ENCODE results near the gene ZP2.

ZP2 gene

DNA sequence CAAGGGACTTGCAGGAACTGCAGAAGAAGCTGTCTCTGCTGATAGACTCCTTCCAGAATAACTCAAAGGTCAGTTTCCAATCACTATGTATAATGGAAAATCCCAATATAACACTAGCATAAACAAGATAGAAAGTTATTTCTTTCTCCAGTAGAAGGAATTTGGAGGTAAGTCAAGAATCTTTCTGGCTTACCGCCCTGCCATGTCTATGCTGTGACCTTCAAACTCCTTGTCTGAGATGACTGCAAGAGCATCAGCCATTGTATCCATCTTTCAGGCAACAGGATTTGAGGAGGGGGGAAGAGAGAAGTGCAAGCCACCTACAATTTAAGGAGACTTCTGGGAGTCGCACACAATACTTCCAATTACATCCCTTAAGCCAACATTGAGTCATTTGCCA is 50.2 kb downstream of the ZP2 start:
- Histone ChIP-seq H3K4me3 (ENCODE audit: low read length, poor library complexity, severe bottlenecking) (no peak overlapping the region), H3K4me1 (ENCODE audit: insufficient read depth, low read length, poor library complexity, severe bottlenecking) (peaks cover 14% of the 10 kb centered on the region), H3K36me3 (ENCODE audit: insufficient read depth, low read length) (no peaks in the 10 kb centered on the region), H3K9me3 (ENCODE audit: insufficient read depth, low read depth, low read length) (no peaks in the 10 kb centered on the region), H3K9ac (ENCODE audit: low read depth, low read length, poor library complexity, severe bottlenecking) (no peak overlapping the region), H2AFZ (ENCODE audit: low read length) (no peak overlapping the region), H3K27me3 (ENCODE audit: insufficient read depth, low read length, poor library complexity, severe bottlenecking) (no peaks in the 10 kb centered on the region), H3K9me2 (replicated peaks; ENCODE audit: low read depth, low read length) (no peaks in the 10 kb centered on the region), H3K4me2 (ENCODE audit: low read depth, low read length, poor library complexity, severe bottlenecking) (peak overlapping the region; percentile 11), H3F3A (ENCODE audit: low read depth) (no peaks in the 10 kb centered on the region), H4K20me1 (ENCODE audit: insufficient read depth, low read length, poor library complexity, severe bottlenecking) (no peaks in the 10 kb centered on the region), H3K79me2 (ENCODE audit: insufficient read depth, low read length) (no peaks in the 10 kb centered on the region)
- TF ChIP-seq, protein P1, sequence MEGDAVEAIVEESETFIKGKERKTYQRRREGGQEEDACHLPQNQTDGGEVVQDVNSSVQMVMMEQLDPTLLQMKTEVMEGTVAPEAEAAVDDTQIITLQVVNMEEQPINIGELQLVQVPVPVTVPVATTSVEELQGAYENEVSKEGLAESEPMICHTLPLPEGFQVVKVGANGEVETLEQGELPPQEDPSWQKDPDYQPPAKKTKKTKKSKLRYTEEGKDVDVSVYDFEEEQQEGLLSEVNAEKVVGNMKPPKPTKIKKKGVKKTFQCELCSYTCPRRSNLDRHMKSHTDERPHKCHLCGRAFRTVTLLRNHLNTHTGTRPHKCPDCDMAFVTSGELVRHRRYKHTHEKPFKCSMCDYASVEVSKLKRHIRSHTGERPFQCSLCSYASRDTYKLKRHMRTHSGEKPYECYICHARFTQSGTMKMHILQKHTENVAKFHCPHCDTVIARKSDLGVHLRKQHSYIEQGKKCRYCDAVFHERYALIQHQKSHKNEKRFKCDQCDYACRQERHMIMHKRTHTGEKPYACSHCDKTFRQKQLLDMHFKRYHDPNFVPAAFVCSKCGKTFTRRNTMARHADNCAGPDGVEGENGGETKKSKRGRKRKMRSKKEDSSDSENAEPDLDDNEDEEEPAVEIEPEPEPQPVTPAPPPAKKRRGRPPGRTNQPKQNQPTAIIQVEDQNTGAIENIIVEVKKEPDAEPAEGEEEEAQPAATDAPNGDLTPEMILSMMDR (conservative IDR thresholded peaks at IDR 0.05; ENCODE audit: low read length): no peak

DNA sequence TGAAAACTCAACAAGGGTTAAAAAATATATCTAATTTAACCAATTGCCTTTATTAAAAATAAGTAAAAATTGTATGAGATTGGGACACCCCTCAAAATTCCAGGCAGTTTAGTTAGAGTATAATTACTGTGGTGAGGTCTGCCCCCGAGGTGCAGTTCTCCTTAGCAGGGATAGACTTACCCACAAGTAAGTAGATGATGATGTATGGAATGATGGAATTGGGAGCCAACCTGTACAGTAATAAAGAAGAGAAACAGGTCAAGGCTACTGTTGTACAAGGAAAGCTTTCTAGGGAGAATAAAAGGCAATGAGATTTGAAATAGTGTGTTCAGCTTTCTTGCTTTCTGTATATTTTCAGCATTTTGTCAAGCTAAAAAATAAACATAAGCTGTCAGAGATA is 51.1 kb downstream of the ZP2 start:
- H4K20me1 ChIP-seq (ENCODE audit: insufficient read depth, low read length, poor library complexity, severe bottlenecking): no peaks in the 10 kb centered on the region

DNA sequence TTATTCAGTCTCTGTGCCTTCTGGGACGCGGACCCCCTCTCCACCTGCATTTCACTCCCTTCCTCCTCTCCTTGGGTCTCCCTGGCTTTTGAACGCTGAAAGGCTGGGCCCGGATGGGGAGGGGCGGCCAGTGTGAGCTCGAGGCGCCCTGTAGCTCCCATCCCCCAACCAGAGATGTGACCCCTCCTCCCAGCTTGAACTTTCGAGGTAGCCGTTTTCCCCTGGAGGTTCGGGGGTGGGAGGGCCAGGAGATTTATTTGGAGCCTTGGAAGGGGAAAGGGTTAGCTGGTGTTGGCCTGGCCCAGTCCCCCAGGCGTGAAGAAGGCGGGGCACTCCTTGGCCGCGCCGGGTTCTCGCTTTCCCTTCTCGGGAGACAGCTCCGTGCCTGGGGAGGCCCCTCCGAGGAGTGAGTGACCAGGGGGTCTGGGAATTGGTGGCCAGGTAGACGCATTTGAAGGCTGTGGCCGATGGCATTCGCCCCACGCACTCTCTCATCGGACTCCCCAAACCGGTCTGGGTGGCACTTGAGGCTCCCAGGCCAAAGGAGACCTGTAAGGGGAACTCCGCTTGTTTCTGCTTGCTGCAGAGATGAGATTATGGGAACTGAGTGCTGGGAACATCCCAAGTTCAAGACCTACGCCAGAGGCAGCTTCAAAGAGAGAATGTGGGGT is 52.0 kb downstream of the ZP2 start:
- Histone ChIP-seq H3K4me1 (ENCODE audit: insufficient read depth, low read length, poor library complexity, severe bottlenecking) (peaks cover 14% of the 10 kb centered on the region), H3K9me3 (ENCODE audit: insufficient read depth, low read depth, low read length) (no peaks in the 10 kb centered on the region), H3K9ac (ENCODE audit: low read depth, low read length, poor library complexity, severe bottlenecking) (peak overlapping the region; percentile 74), H2AFZ (ENCODE audit: low read length) (peak overlapping the region; percentile 97), H3K9me2 (replicated peaks; ENCODE audit: low read depth, low read length) (no peaks in the 10 kb centered on the region), H3K4me3 (ENCODE audit: low read length, poor library complexity, severe bottlenecking) (peak overlapping the region; percentile 85), H3K4me2 (ENCODE audit: low read depth, low read length, poor library complexity, severe bottlenecking) (peak overlapping the region; percentile 97), H4K20me1 (ENCODE audit: insufficient read depth, low read length, poor library complexity, severe bottlenecking) (no peaks in the 10 kb centered on the region), H3K27me3 (ENCODE audit: insufficient read depth, low read length, poor library complexity, severe bottlenecking) (no peaks in the 10 kb centered on the region), H3K79me2 (ENCODE audit: insufficient read depth, low read length) (no peaks in the 10 kb centered on the region), H3F3A (ENCODE audit: low read depth) (no peaks in the 10 kb centered on the region), H3K36me3 (ENCODE audit: insufficient read depth, low read length) (no peaks in the 10 kb centered on the region)
- TF ChIP-seq, protein P1 (conservative IDR thresholded peaks at IDR 0.05; ENCODE audit: low read length): no peak
- no peak for TF ChIP-seq EZH2phosphoT487 (IDR thresholded peaks at IDR 0.05; ENCODE audit: borderline replicate concordance)

More for the DNA sequence above, 51.1 kb downstream of the ZP2 start:
- Histone ChIP-seq H3K9me2 (replicated peaks; ENCODE audit: low read depth, low read length) (no peaks in the 10 kb centered on the region), H3K9ac (ENCODE audit: low read depth, low read length, poor library complexity, severe bottlenecking) (no peak overlapping the region), H3K79me2 (ENCODE audit: insufficient read depth, low read length) (no peaks in the 10 kb centered on the region), H3K4me3 (ENCODE audit: low read length, poor library complexity, severe bottlenecking) (no peak overlapping the region), H3K27me3 (ENCODE audit: insufficient read depth, low read length, poor library complexity, severe bottlenecking) (no peaks in the 10 kb centered on the region), H3K4me2 (ENCODE audit: low read depth, low read length, poor library complexity, severe bottlenecking) (no peak overlapping the region), H3K36me3 (ENCODE audit: insufficient read depth, low read length) (no peaks in the 10 kb centered on the region), H3K4me1 (ENCODE audit: insufficient read depth, low read length, poor library complexity, severe bottlenecking) (peaks cover 14% of the 10 kb centered on the region), H3K9me3 (ENCODE audit: insufficient read depth, low read depth, low read length) (no peaks in the 10 kb centered on the region), H3F3A (ENCODE audit: low read depth) (no peaks in the 10 kb centered on the region), H2AFZ (ENCODE audit: low read length) (no peak overlapping the region)
- TF ChIP-seq, protein P1 (conservative IDR thresholded peaks at IDR 0.05; ENCODE audit: low read length): no peak
- TF ChIP-seq EZH2phosphoT487 (IDR thresholded peaks at IDR 0.05; ENCODE audit: borderline replicate concordance): no peak
